Type B pancreatic cell (in vitro differentiated cells): Measurements from ENCODE around the gene ETV3L. TPM values are rescaled to one million over a fixed set of nuclear protein-coding genes. Genes with fewer than 3 reads are reported as not detected.

ENCODE experiments used
- DNase-seq: peaks from one replicate; pipeline ENCODE4 v3.0.0; 2021; ENCODE audit warnings: mixed read lengths; ENCODE audit not compliant: unreplicated experiment; ENCODE audit errors: extremely low spot score
- H3K27ac Mint-ChIP-seq: 2 replicates; pipeline ENCODE4 v1.8.0; 2021; ENCODE audit warnings: mild to moderate bottlenecking, mixed read lengths
- H3K27me3 Mint-ChIP-seq: 2 replicates; pipeline ENCODE4 v1.8.0; 2021; ENCODE audit warnings: mixed read lengths
- H3K36me3 Mint-ChIP-seq: 2 replicates; pipeline ENCODE4 v1.8.0; 2021; ENCODE audit warnings: mixed read lengths
- H3K4me1 Mint-ChIP-seq: one replicate; pipeline ENCODE4 v1.8.0; 2021; ENCODE audit warnings: mixed read lengths; ENCODE audit not compliant: unreplicated experiment
- H3K4me3 Mint-ChIP-seq: 2 replicates; pipeline ENCODE4 v1.8.0; 2021; ENCODE audit warnings: mild to moderate bottlenecking, mixed read lengths
- H3K9me3 Mint-ChIP-seq: 2 replicates; pipeline ENCODE4 v1.8.0; 2021; ENCODE audit warnings: mixed read lengths
- CTCF ChIP-seq: fragments of 200-600 bp; sonication (generic); conservative IDR thresholded peaks from 2 replicates; pipeline ENCODE4 v1.5.0; 2021; ENCODE audit warnings: antibody characterized with exemption, mild to moderate bottlenecking
- total RNA-seq: library from RNA; stranded (reverse); gene quantifications from 2 replicates; pipeline ENCODE4 v1.2.1, GENCODE V29; 2021; ENCODE audit warnings: low replicate concordance

Gene ETV3L
- total RNA-seq, 1 donor from 2014 or later = not detected

GRCh38 chr1:157113106-157113505, 13.5 kb upstream of the ETV3L start:
- Mint-ChIP-seq H3K9me3 (no peaks in the 10 kb centered on the region), H3K4me3 (no peak overlapping the region), H3K4me1 (peaks cover 16% of the 10 kb centered on the region), H3K27ac (no peak overlapping the region), H3K36me3 (no peaks in the 10 kb centered on the region), H3K27me3 (peaks cover 41% of the 10 kb centered on the region)
- DNase-seq = no peak
- TF ChIP-seq CTCF = no peak

- H3K27me3 Mint-ChIP-seq = peaks cover 47% of the 10 kb centered on the region
Observed at GRCh38 chr1:157112186-157112867, 12.7 kb upstream of the ETV3L start.

GRCh38 chr1:157111396-157112165, 12.0 kb upstream of the ETV3L start:
- H3K4me1 Mint-ChIP-seq = peaks cover 16% of the 10 kb centered on the region
- no peaks in the 10 kb centered on the region for H3K9me3 Mint-ChIP-seq
- peaks cover 55% of the 10 kb centered on the region for H3K27me3 Mint-ChIP-seq
- no peak for DNase-seq
- H3K4me3 Mint-ChIP-seq = no peak overlapping the region
- H3K27ac Mint-ChIP-seq = no peak overlapping the region
- no peaks in the 10 kb centered on the region for H3K36me3 Mint-ChIP-seq
- TF ChIP-seq CTCF = no peak

More at GRCh38 chr1:157112186-157112867, 12.7 kb upstream of the ETV3L start:
- DNase-seq = no peak
- no peak overlapping the region for H3K4me3 Mint-ChIP-seq
- H3K36me3 Mint-ChIP-seq = no peaks in the 10 kb centered on the region
- peaks cover 16% of the 10 kb centered on the region for H3K4me1 Mint-ChIP-seq
- no peak overlapping the region for H3K27ac Mint-ChIP-seq
- TF ChIP-seq CTCF = no peak
- H3K9me3 Mint-ChIP-seq = no peaks in the 10 kb centered on the region

GRCh38 chr1:157110686-157111085, 11.1 kb upstream of the ETV3L start:
- H3K27ac Mint-ChIP-seq = no peak overlapping the region
- DNase-seq = no peak
- H3K36me3 Mint-ChIP-seq = no peaks in the 10 kb centered on the region
- no peak for TF ChIP-seq CTCF
- peaks cover 62% of the 10 kb centered on the region for H3K27me3 Mint-ChIP-seq
- no peaks in the 10 kb centered on the region for H3K9me3 Mint-ChIP-seq
- peaks cover 16% of the 10 kb centered on the region for H3K4me1 Mint-ChIP-seq
- no peak overlapping the region for H3K4me3 Mint-ChIP-seq

GRCh38 chr1:157110003-157110402, 10.4 kb upstream of the ETV3L start:
- peaks cover 14% of the 10 kb centered on the region for H3K4me1 Mint-ChIP-seq

More at GRCh38 chr1:157110003-157110402, 10.4 kb upstream of the ETV3L start:
- Mint-ChIP-seq H3K27me3 (peaks cover 65% of the 10 kb centered on the region), H3K27ac (no peak overlapping the region), H3K36me3 (no peaks in the 10 kb centered on the region), H3K4me3 (no peak overlapping the region), H3K9me3 (no peaks in the 10 kb centered on the region)
- no peak for TF ChIP-seq CTCF
- no peak for DNase-seq
